Measurements from ENCODE around the gene SRP68.

The SRP68 gene

DNA sequence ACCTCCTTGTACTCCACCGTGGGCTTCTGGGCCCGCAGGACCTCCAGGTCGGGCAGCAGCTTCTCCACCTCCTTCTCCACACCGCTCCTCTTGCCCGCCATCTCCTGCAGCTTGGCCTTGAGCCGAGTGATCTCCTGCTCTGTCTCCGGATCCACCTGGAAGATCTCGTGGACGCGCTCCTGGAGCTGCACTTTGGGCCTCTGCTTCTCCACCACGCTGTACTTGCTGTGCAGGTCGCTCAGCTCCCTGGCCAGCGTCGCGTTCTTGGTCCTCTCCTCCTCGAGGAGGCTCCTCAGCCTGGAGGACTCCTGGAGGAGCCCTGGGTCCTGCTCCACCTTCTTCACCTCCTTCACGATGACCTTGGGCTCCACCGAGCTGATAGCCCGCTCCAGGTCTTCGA, 62.9 kb downstream of the SRP68 start:
- no peak for TF ChIP-seq CTCF (IDR thresholded peaks at IDR 0.05; ENCODE audit: low read depth, low read length, missing control alignments)
- no peak for DNase-seq (ENCODE audit: extremely low read depth, low read depth)
- H3K4me3 ChIP-seq (replicated peaks; ENCODE audit: low read depth, low read length): no peak overlapping the region

DNA sequence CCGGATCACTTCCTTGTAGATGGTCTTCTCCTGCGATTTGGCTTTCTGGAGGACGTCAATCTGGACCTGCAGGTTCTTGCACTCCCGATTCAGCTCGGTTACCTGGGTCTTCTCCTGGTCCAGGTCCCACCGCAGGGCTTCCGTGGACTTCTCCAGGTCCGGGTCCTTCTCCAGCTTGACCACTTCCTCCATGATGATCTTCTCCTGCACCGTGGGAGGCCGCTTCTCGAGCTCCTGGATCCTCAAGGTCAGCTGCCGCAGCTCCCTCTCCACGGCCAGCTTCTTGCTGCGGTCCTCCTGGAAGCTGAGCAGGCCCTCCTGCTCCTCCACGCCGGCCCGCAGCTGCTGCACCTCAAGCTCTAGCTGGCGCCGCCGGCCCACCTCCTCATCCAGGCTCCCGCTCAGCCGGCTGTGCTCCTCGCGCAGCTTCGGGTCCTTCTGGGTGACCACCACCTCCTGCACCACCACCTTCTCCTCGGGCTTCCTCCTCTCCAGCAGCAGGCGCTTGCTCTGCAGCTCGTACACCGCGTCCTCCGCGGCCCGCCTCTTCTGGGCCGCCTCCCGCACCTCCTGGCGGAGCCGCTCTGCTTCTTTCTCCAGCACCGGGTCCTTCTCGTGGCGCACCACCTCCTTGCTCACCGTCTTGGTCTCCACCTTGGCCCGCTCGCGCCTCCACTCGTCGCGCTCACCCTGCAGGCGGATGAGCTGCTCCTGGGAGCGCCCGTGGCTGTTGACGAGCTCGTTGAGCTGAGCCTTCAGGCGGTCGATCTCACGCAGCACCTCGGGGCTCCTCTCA, 63.5 kb downstream of the SRP68 start:
- no peak overlapping the region for H3K4me3 ChIP-seq (replicated peaks; ENCODE audit: low read depth, low read length)
- DNase-seq (ENCODE audit: extremely low read depth, low read depth): no peak
- TF ChIP-seq CTCF (IDR thresholded peaks at IDR 0.05; ENCODE audit: low read depth, low read length, missing control alignments): no peak

DNA sequence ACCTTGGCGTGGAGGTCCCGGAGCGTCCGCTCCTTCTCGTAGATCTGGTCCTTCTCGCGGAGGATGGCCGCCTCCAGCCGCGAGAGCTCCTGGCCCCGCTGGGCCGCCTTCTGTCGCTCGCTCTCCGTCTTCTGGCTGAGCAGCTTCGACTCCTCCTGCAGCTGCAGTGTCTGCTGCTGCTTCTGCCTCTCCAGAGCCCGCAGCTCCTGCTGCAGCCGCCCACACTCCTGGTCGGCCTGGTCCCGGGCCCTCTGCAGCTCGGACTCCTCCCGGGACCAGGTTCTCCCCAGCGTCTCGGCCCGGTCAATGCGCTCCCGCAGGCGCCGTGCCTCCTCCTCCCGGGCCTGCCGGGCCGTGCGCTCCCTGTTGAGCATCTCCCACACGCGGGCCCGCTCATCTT, 64.1 kb downstream of the SRP68 start:
- H3K4me3 ChIP-seq (replicated peaks; ENCODE audit: low read depth, low read length): no peak overlapping the region
- no peak for TF ChIP-seq CTCF (IDR thresholded peaks at IDR 0.05; ENCODE audit: low read depth, low read length, missing control alignments)
- DNase-seq (ENCODE audit: extremely low read depth, low read depth): no peak

DNA sequence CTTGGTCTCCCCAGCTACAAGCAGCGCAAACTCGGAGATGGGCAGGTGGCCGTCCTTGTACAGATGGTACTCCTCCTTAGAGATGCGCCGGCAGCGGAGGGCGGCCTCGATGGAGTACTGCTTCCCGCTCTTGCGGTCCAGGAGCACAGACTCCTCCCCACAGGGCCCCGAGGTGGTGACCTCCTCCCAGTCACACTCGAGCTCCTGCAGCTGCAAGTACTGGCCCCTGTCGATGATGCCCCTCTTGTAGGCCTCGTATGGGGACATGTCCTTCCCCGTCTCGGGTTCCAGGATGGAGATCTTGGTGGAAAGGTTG, 64.5 kb downstream of the SRP68 start:
- H3K4me3 ChIP-seq (replicated peaks; ENCODE audit: low read depth, low read length): no peak overlapping the region
- TF ChIP-seq CTCF (IDR thresholded peaks at IDR 0.05; ENCODE audit: low read depth, low read length, missing control alignments): no peak
- DNase-seq (ENCODE audit: extremely low read depth, low read depth): no peak

- no peak for TF ChIP-seq CTCF (IDR thresholded peaks at IDR 0.05; ENCODE audit: low read depth, low read length, missing control alignments)
- H3K4me3 ChIP-seq (replicated peaks; ENCODE audit: low read depth, low read length): no peak overlapping the region
- no peak for DNase-seq (ENCODE audit: extremely low read depth, low read depth)
Measured at GRCh38 chr17:76007131-76007849, 65.0 kb downstream of the SRP68 start.

GRCh38 chr17:76005263-76006149, 66.8 kb downstream of the SRP68 start:
- DNase-seq (ENCODE audit: extremely low read depth, low read depth): no peak
- H3K4me3 ChIP-seq (replicated peaks; ENCODE audit: low read depth, low read length): no peak overlapping the region
- TF ChIP-seq CTCF (IDR thresholded peaks at IDR 0.05; ENCODE audit: low read depth, low read length, missing control alignments): peak; percentile 69
